ES-I3 (cell line): ENCODE results near the gene CGB8.

Experiments used
- H3K36me3 ChIP-seq: 2 replicates; pipeline ENCODE4 v1.6.1; 2013; ENCODE audit warnings: mild to moderate bottlenecking, low read length, control low read depth, moderate library complexity; ENCODE audit not compliant: insufficient read depth
- H3K4me1 ChIP-seq: 2 replicates; pipeline ENCODE4 v1.6.1; 2013; ENCODE audit warnings: mild to moderate bottlenecking, control low read depth, low read length; ENCODE audit not compliant: insufficient read depth
- H3K9ac ChIP-seq: 2 replicates; pipeline ENCODE4 v1.6.1; 2013; ENCODE audit warnings: low read depth, mild to moderate bottlenecking, low read length, moderate library complexity
- H3K9me3 ChIP-seq: 2 replicates; pipeline ENCODE4 v1.6.1; 2013; ENCODE audit warnings: mild to moderate bottlenecking, low read length, moderate library complexity; ENCODE audit not compliant: control insufficient read depth, insufficient read depth

CGB8 gene

DNA sequence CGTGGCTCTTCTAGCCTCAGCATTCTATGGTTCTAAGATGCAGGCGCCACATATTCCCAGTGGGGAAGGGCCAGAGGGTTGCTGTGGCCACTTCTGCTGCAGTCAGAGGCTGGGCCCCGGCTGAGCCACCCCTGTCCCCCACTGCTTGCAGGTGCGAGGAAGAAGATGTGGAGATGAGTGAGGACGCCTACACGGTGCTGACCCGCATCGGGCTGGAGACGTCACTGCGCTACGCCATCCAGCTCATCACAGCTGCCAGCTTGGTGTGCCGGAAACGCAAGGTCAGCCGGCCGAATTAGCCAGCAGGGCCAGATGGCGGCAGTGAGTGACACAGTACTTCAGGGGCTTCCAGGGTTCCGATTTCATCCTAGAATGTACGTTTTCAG, 34.0 kb downstream of the CGB8 start:
- Histone ChIP-seq H3K36me3 (peaks cover 20% of the 10 kb centered on the region), H3K4me1 (no peaks in the 10 kb centered on the region), H3K9ac (no peak overlapping the region), H3K9me3 (no peaks in the 10 kb centered on the region)

DNA sequence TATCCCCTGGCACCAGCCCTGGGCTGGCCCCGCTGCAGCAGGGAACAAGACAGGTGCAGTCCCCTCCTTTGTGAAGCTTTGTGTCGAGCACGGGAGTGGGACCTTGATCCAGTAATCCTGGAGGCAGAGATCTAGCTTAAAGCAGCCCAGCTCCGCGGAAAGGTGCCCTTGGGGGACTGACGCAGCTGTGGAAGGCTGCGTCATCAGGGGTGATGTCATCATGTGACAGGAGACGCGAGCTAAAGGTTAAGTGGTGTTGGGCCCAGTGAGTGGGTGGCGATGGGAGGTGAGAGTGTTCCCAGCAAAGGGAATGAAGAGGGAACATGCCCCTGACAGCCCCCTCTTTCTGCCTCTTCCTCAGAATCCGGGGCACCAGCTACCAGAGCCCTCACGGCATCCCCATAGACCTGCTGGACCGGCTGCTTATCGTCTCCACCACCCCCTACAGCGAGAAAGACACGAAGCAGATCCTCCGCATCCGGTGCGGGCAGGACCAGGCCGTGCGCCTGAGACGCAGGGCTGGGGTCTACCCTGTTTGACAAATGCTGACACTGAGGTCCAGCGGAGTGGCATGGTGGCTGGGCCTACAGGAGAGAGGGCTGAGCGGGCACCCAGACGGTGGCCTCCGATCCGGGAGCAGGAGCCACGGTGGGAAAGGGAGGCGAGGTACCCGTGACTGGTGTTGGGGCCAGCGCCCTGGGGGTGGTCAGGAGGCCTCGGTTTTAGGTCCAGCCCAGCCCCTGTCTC, 34.6 kb downstream of the CGB8 start:
- no peak overlapping the region for H3K9ac ChIP-seq
- peaks cover 20% of the 10 kb centered on the region for H3K36me3 ChIP-seq
- no peaks in the 10 kb centered on the region for H3K4me1 ChIP-seq
- no peaks in the 10 kb centered on the region for H3K9me3 ChIP-seq

GRCh38 chr19:49011194-49011593, 37.7 kb downstream of the CGB8 start:
- Histone ChIP-seq H3K9ac (no peak overlapping the region), H3K4me1 (no peaks in the 10 kb centered on the region), H3K9me3 (no peaks in the 10 kb centered on the region), H3K36me3 (peaks cover 24% of the 10 kb centered on the region)

DNA sequence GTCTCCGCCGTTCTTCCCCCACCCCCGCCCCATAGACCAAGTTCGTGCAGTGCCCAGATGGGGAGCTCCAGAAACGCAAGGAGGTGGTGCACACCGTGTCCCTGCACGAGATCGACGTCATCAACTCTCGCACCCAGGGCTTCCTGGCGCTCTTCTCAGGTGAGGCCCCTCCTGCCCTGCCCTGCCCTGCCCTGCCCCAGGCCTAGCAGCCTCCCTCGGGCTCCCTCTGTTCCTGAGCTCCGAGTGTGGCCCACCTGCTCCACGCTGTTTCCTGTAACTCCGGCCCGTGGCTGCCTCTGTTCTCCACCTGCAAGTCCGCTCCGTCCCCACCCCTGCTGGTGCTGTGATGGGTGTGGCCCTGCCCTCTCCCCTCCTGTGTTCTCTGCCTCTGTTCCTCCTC, 38.5 kb downstream of the CGB8 start:
- Histone ChIP-seq H3K4me1 (no peaks in the 10 kb centered on the region), H3K9me3 (no peaks in the 10 kb centered on the region), H3K9ac (no peak overlapping the region), H3K36me3 (peaks cover 24% of the 10 kb centered on the region)

- Histone ChIP-seq H3K4me1 (no peaks in the 10 kb centered on the region), H3K9me3 (no peaks in the 10 kb centered on the region), H3K36me3 (peaks cover 26% of the 10 kb centered on the region), H3K9ac (no peak overlapping the region)
Measured at GRCh38 chr19:49009828-49010227, 39.1 kb downstream of the CGB8 start.

DNA sequence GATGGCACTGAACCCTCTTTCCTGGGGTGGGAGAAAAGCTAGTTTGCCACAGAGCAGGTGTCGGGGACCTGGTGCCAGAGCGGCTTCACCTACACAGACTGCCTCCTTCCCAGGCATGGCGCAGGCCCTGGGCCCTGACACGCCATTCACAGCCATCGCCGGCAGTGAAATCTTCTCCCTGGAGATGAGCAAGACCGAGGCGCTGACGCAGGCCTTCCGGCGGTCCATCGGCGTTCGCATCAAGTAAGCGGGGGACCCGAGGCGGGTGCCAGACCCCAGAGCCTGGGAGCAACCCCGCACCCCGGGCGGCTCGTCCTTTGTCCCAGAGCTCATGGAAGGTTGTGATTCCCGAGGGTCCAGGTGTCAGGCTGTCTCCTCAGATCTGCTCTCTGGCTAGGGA, 42.0 kb downstream of the CGB8 start:
- Histone ChIP-seq H3K36me3 (peaks cover 31% of the 10 kb centered on the region), H3K9ac (no peak overlapping the region), H3K4me1 (no peaks in the 10 kb centered on the region), H3K9me3 (no peaks in the 10 kb centered on the region)

GRCh38 chr19:49004964-49005614, 43.8 kb downstream of the CGB8 start:
- H3K4me1 ChIP-seq = no peaks in the 10 kb centered on the region
- no peaks in the 10 kb centered on the region for H3K9me3 ChIP-seq
- H3K9ac ChIP-seq = no peak overlapping the region
- H3K36me3 ChIP-seq = peaks cover 20% of the 10 kb centered on the region

DNA sequence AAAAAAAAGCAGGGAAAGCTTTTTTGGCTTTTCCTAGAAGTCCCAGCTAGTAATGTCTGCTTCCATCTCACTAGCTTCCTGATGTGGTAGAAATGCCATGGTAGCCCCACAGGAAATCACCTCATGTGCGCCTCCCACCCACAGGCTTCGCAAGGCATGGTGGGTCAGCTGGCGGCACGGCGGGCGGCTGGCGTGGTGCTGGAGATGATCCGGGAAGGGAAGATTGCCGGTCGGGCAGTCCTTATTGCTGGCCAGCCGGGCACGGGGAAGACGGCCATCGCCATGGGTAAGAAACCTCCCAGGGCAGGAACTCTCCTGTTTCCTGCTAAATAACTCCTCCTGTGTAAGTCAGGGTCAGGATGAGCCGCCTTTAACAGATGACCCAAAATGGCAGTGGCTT, 44.8 kb downstream of the CGB8 start:
- peaks cover 6% of the 10 kb centered on the region; the same call in 1 of the 2 replicates for H3K4me1 ChIP-seq
- peaks cover 19% of the 10 kb centered on the region for H3K36me3 ChIP-seq
- no peak overlapping the region for H3K9ac ChIP-seq
- H3K9me3 ChIP-seq = no peaks in the 10 kb centered on the region

DNA sequence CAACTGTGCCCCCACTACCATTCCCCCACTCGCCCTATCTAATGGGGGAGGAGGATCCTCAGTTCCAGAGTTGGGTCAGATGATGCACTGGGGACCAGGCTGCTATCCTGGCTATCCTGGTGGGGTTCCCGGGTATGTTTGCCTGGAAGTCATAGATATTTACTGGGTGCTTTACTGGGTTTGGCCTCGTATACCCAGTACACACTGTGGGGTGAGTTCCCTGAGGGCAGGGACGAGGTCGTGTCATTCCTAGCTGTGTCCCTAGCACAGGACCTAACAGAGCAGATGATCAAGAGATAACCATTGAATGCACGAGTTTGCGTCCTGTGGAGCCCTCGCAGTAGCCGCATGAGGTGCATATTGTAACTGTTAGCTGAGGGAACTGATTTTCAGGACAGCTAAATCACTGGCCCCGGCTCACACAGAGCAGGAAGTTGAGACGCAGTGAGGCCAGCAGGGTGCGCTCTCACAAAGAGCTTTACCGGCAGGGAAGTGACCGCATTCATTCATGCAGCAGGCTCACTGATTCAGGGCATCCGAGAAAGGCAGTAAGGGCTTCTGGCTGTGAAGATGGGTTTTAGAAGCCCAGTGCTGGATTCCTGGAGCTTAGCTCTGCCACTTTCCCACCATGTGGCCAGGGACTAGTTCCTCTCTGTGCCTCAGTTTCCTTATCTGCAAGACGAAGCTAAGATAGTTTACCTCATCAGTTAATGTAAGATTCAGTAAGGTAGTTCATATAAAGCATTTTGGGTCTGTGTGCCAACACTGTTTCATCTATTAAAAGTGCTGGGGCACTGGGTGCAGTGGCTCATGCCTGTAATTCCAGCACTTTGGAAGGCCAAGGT, 49.2 kb downstream of the CGB8 start:
- Histone ChIP-seq H3K36me3 (peaks cover 10% of the 10 kb centered on the region), H3K4me1 (peaks cover 6% of the 10 kb centered on the region; the same call in 1 of the 2 replicates), H3K9ac (no peak overlapping the region), H3K9me3 (no peaks in the 10 kb centered on the region)

GRCh38 chr19:48997972-48998371, 50.9 kb downstream of the CGB8 start:
- H3K36me3 ChIP-seq = peaks cover 3% of the 10 kb centered on the region; the same call in 1 of the 2 replicates
- H3K4me1 ChIP-seq = peaks cover 6% of the 10 kb centered on the region; the same call in 1 of the 2 replicates
- no peak overlapping the region for H3K9ac ChIP-seq
- no peaks in the 10 kb centered on the region for H3K9me3 ChIP-seq
